ENCODE results near the gene ACTR8. TPM values are rescaled to one million over a fixed set of nuclear protein-coding genes. Genes with fewer than 3 reads are reported as not detected.

Gene ACTR8
- total and polyA plus RNA-seq, 2 of the 4 experiments (the other 2 are of a cell fraction): 20.3 to 31.4 TPM

DNA sequence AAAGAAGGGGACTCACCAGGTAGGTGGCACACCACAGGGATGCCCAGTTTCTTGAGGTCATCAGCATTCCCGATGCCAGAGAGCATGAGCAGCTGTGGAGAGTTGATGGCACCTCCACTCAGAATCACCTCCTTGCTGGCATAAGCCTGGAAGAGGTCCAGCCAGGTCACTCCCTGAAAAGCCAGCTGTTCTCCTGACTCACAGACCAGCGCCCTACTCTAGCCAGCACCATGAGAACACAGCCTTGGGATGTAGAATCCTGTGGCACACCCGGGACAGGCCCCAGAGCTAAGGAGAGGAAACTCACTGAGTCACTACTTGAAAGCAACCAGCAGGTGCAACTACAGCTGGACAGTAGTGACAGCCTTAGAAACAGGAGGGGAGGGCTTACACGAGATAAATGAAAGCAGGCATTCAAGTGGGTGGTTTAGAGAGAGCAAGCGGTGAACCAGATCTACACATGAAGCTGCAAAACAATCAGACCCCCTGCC, 60.3 kb downstream of the ACTR8 start:
- Histone ChIP-seq H3K56ac (ENCODE audit: extremely low read depth, insufficient read depth, low read length) (no peak overlapping the region), H2BK15ac (ENCODE audit: low read depth, low read length) (no peak overlapping the region), H3K4ac (ENCODE audit: low read depth, low read length) (no peak overlapping the region), H3K27me3 (ENCODE audit: control insufficient read depth, insufficient read depth, low read length) (peaks cover 2% of the 10 kb centered on the region; the same call in 1 of the 2 replicates), H4K5ac (ENCODE audit: low read depth, low read length) (no peak overlapping the region), H4K20me1 (ENCODE audit: insufficient read depth, low read length) (no peaks in the 10 kb centered on the region), H2AK9ac (replicated peaks; ENCODE audit: low read depth, low read length, poor library complexity) (no peak overlapping the region), H3K14ac (replicated peaks; ENCODE audit: low read depth, low read length) (no peak overlapping the region), H2BK5ac (ENCODE audit: low read depth, low read length, poor library complexity, severe bottlenecking) (no peak overlapping the region), H3K9ac (ENCODE audit: low read depth, low read length) (no peak overlapping the region), H3K9me1 (ENCODE audit: insufficient read depth, low read length) (no peaks in the 10 kb centered on the region), H3K4me1 (ENCODE audit: control insufficient read depth, insufficient read depth, low read length) (no peaks in the 10 kb centered on the region), H3K23ac (ENCODE audit: low read depth, low read length) (no peak overlapping the region), H3K18ac (ENCODE audit: low read depth, low read length) (no peak overlapping the region), H4K91ac (ENCODE audit: insufficient read depth, low read depth, low read length) (no peak overlapping the region), H2AFZ (replicated peaks; ENCODE audit: low read length, poor library complexity) (peak overlapping the region; percentile 39), H3K4me2 (ENCODE audit: low read depth, low read length) (no peak overlapping the region), H2BK120ac (ENCODE audit: low read depth, low read length) (no peak overlapping the region), H3K36me3 (ENCODE audit: control insufficient read depth, insufficient read depth, low read length) (no peaks in the 10 kb centered on the region), H4K8ac (ENCODE audit: low read depth in 2 of 2, low read length in 2 of 2) (no peak overlapping the region), H2BK20ac (ENCODE audit: low read depth, low read length) (no peak overlapping the region), H3K79me1 (ENCODE audit: low read depth in 1 of 2, low read length in 2 of 2) (no peaks in the 10 kb centered on the region), H3K9me3 (ENCODE audit: control insufficient read depth, insufficient read depth, low read length) (no peaks in the 10 kb centered on the region), H3K27ac (ENCODE audit: insufficient read depth, low read length) (no peak overlapping the region), H3K4me3 (ENCODE audit: insufficient read depth, low read depth, low read length) (no peak overlapping the region), H2AK5ac (ENCODE audit: low read depth, low read length) (no peak overlapping the region)
- no CpG with 5 or more reads among the region's 5 CpGs for WGBS, 2 experiments (ENCODE audit: extremely low coverage in 2 of 2, insufficient read length in 1 of 2)
- no peak for ATAC-seq (ENCODE audit: low read depth)
- intact Hi-C loops (cut with micrococcal nuclease) (no loop called here), in situ Hi-C loops (cut with MboI; ENCODE audit: low sequenced_read_pairs) (no loop called here), dilution Hi-C loops (cut with HindIII; ENCODE audit: low sequenced_read_pairs, unreplicated experiment) (no loop called here)
- no peak for TF ChIP-seq NFE2L2 (IDR thresholded peaks at IDR 0.05; ENCODE audit: low read depth, low read length)
- TF ChIP-seq RCOR1 (IDR thresholded peaks at IDR 0.05; ENCODE audit: insufficient replicate concordance, low read length): no peak
- TF ChIP-seq, protein P1, sequence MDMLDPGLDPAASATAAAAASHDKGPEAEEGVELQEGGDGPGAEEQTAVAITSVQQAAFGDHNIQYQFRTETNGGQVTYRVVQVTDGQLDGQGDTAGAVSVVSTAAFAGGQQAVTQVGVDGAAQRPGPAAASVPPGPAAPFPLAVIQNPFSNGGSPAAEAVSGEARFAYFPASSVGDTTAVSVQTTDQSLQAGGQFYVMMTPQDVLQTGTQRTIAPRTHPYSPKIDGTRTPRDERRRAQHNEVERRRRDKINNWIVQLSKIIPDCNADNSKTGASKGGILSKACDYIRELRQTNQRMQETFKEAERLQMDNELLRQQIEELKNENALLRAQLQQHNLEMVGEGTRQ (IDR thresholded peaks at IDR 0.05; ENCODE audit: low read depth, low read length): no peak
- TF ChIP-seq MXI1 (IDR thresholded peaks at IDR 0.05; ENCODE audit: borderline replicate concordance, low read depth, low read length): no peak
- no peak for TF ChIP-seq MAFK (IDR thresholded peaks at IDR 0.05; ENCODE audit: low read depth, low read length)
- no peak for TF ChIP-seq ELK1 (IDR thresholded peaks at IDR 0.05; ENCODE audit: borderline replicate concordance, low read depth, low read length)
- no peak for TF ChIP-seq MAZ (IDR thresholded peaks at IDR 0.05; ENCODE audit: borderline replicate concordance, low read depth, low read length)
- TF ChIP-seq CHD1 (IDR thresholded peaks at IDR 0.05; ENCODE audit: low read depth, low read length): no peak
- TF ChIP-seq POLR2A (IDR thresholded peaks at IDR 0.05; ENCODE audit: low read depth, low read length): no peak
- TF ChIP-seq CEBPB (IDR thresholded peaks at IDR 0.05; ENCODE audit: low read depth, low read length): no peak
- TF ChIP-seq BHLHE40 (IDR thresholded peaks at IDR 0.05; ENCODE audit: low read depth, low read length): no peak
- no peak for TF ChIP-seq RAD21 (IDR thresholded peaks at IDR 0.05; ENCODE audit: low read length)
- no peak for TF ChIP-seq RFX5 (IDR thresholded peaks at IDR 0.05; ENCODE audit: low read depth, low read length)
- TF ChIP-seq FOS (IDR thresholded peaks at IDR 0.05; ENCODE audit: low read depth, low read length): no peak
- no peak for TF ChIP-seq SMC3 (IDR thresholded peaks at IDR 0.05; ENCODE audit: low read depth, low read length)
- no TSS peak for BruUV-seq (replicated peaks)
- ChIA-PET CTCF (no interaction called here), POLR2A (ENCODE audit: unreplicated experiment) (no interaction called here)
- peak; percentile 22 for DNase-seq
